ENCODE measurements around the gene TRIM33. TPM values are rescaled to one million over a fixed set of nuclear protein-coding genes. Genes with fewer than 3 reads are reported as not detected.
A peak's percentile ranks its signal among the peaks of the same experiment; 100 is the strongest.

Gene TRIM33
- 52.8 and 54.3 TPM in 2 replicates for total RNA-seq
- long read RNA-seq, full-length matches to known transcripts: 4 of 19 reads
- long read RNA-seq, partial matches to known transcripts: 5 of 19 reads
- long read RNA-seq, other reads (novel, unspliced or antisense): 10 of 19 reads

GRCh38 chr1:114511032-114511785, at the start of gene TRIM33:
Gene TRIM33 (minus strand): TSS chr1:114511203. CDS start chr1:114511076, 127 bp downstream.
- TF ChIP-seq, protein P1, sequence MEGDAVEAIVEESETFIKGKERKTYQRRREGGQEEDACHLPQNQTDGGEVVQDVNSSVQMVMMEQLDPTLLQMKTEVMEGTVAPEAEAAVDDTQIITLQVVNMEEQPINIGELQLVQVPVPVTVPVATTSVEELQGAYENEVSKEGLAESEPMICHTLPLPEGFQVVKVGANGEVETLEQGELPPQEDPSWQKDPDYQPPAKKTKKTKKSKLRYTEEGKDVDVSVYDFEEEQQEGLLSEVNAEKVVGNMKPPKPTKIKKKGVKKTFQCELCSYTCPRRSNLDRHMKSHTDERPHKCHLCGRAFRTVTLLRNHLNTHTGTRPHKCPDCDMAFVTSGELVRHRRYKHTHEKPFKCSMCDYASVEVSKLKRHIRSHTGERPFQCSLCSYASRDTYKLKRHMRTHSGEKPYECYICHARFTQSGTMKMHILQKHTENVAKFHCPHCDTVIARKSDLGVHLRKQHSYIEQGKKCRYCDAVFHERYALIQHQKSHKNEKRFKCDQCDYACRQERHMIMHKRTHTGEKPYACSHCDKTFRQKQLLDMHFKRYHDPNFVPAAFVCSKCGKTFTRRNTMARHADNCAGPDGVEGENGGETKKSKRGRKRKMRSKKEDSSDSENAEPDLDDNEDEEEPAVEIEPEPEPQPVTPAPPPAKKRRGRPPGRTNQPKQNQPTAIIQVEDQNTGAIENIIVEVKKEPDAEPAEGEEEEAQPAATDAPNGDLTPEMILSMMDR (conservative IDR thresholded peaks at IDR 0.05): no peak
- H3K9me3 Mint-ChIP-seq: no peaks in the 10 kb centered on the region

GRCh38 chr1:114559356-114559755, 48.4 kb upstream of the TRIM33 start:
- no peak for DNase-seq (ENCODE audit: low read depth, low spot score)
- Mint-ChIP-seq H3K27ac (ENCODE audit: unreplicated experiment) (no peak overlapping the region), H3K9me3 (no peaks in the 10 kb centered on the region), H3K27me3 (ENCODE audit: low read depth) (no peaks in the 10 kb centered on the region), H3K4me1 (no peaks in the 10 kb centered on the region), H3K36me3 (ENCODE audit: low read depth) (peaks cover 6% of the 10 kb centered on the region), H3K4me3 (no peak overlapping the region)
- TF ChIP-seq, protein P1 (conservative IDR thresholded peaks at IDR 0.05): no peak

More at GRCh38 chr1:114511032-114511785, at the start of gene TRIM33:
- peaks cover 43% of the 10 kb centered on the region for H3K4me1 Mint-ChIP-seq
- DNase-seq (ENCODE audit: low read depth, low spot score): peak; percentile 85
- H3K27me3 Mint-ChIP-seq (ENCODE audit: low read depth): peaks cover 18% of the 10 kb centered on the region
- peaks cover 2% of the 10 kb centered on the region for H3K36me3 Mint-ChIP-seq (ENCODE audit: low read depth)
- peak within 1 kb of the TSS; percentile 97 for H3K4me3 Mint-ChIP-seq
- peak within 1 kb of the TSS; percentile 98 for H3K27ac Mint-ChIP-seq (ENCODE audit: unreplicated experiment)

GRCh38 chr1:114558544-114558943, 47.5 kb upstream of the TRIM33 start:
- TF ChIP-seq, protein P1 (conservative IDR thresholded peaks at IDR 0.05): peak; percentile 54
- no peak for DNase-seq (ENCODE audit: low read depth, low spot score)
- no peaks in the 10 kb centered on the region for H3K4me1 Mint-ChIP-seq
- no peaks in the 10 kb centered on the region for H3K9me3 Mint-ChIP-seq
- H3K4me3 Mint-ChIP-seq: no peak overlapping the region
- H3K36me3 Mint-ChIP-seq (ENCODE audit: low read depth): peaks cover 6% of the 10 kb centered on the region
- no peak overlapping the region for H3K27ac Mint-ChIP-seq (ENCODE audit: unreplicated experiment)
- H3K27me3 Mint-ChIP-seq (ENCODE audit: low read depth): no peaks in the 10 kb centered on the region

DNA sequence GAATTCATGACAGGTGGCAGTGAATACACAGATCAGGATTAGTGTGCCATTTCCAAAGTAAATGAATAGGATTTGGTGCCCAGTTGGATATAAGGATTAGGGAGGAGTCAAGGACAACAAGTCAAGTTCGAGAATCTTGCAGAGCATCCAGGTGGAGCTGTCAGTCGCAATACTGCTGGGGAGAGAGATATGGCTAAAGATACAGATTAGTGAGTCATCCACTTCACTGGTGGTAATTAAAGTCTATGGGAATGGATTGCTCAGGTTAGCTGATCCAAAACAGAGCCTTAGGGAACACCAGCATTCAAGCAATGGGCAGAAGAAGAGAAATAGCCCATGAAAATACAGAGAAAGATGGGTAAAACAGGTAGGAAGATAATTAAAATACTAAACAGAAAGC, 43.6 kb upstream of the TRIM33 start:
- H3K4me1 Mint-ChIP-seq: no peaks in the 10 kb centered on the region
- H3K27me3 Mint-ChIP-seq (ENCODE audit: low read depth): no peaks in the 10 kb centered on the region
- H3K27ac Mint-ChIP-seq (ENCODE audit: unreplicated experiment): no peak overlapping the region
- DNase-seq (ENCODE audit: low read depth, low spot score): no peak
- H3K36me3 Mint-ChIP-seq (ENCODE audit: low read depth): no peaks in the 10 kb centered on the region
- no peaks in the 10 kb centered on the region for H3K9me3 Mint-ChIP-seq
- TF ChIP-seq, protein P1 (conservative IDR thresholded peaks at IDR 0.05): no peak
- H3K4me3 Mint-ChIP-seq: no peak overlapping the region

GRCh38 chr1:114552106-114552639, 41.2 kb upstream of the TRIM33 start:
- Mint-ChIP-seq H3K9me3 (no peaks in the 10 kb centered on the region), H3K4me3 (no peak overlapping the region), H3K36me3 (ENCODE audit: low read depth) (no peaks in the 10 kb centered on the region), H3K4me1 (no peaks in the 10 kb centered on the region), H3K27me3 (ENCODE audit: low read depth) (no peaks in the 10 kb centered on the region), H3K27ac (ENCODE audit: unreplicated experiment) (no peak overlapping the region)
- no peak for DNase-seq (ENCODE audit: low read depth, low spot score)
- TF ChIP-seq, protein P1 (conservative IDR thresholded peaks at IDR 0.05): no peak

Measured in neural crest cell (in vitro differentiated cells).